Measurements from ENCODE around the gene ARHGAP22.
A peak's percentile ranks its signal among the peaks of the same experiment; 100 is the strongest.

The ARHGAP22 gene

DNA sequence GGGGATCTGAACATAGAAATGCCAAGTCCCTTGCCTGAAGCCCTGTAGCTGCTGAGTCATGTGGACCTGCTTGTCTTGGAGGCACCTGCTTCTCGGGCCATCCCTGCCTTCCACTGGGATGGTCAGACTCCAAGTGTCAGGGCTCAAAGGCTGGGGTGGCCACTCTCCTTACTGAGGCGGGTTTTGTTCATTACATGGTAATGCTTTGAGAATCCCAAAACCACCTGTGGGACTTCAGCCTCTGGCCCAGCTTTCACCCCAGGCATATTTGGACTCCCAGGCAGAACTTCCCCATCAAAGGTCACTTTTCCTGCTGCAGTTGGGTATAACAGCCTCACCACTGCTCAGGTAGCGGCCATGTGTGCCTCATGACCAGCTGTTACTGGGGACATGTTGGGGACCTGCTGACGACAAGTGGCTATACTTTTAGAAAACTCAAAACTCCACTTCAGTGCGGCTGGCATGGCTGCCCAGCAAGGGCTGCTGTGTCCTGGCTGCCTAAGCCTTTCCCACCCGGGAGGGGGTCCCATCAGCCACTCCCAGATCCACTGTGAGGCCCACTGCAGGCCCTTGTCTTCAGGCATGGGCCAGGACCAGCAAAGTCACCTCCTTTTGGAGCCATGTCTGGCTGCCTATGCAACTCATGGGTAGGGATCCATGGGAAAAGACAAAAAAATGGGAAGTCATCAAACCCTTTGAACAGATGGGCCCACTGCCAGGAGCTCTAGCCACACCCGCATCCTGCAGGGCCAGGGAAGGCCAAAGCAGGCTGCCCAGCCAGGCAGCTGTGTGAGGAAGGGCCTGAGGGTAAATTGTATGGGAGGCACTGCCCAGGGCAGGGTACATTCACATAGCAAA, 96.7 kb downstream of the ARHGAP22 start:
- TF ChIP-seq, protein P1, sequence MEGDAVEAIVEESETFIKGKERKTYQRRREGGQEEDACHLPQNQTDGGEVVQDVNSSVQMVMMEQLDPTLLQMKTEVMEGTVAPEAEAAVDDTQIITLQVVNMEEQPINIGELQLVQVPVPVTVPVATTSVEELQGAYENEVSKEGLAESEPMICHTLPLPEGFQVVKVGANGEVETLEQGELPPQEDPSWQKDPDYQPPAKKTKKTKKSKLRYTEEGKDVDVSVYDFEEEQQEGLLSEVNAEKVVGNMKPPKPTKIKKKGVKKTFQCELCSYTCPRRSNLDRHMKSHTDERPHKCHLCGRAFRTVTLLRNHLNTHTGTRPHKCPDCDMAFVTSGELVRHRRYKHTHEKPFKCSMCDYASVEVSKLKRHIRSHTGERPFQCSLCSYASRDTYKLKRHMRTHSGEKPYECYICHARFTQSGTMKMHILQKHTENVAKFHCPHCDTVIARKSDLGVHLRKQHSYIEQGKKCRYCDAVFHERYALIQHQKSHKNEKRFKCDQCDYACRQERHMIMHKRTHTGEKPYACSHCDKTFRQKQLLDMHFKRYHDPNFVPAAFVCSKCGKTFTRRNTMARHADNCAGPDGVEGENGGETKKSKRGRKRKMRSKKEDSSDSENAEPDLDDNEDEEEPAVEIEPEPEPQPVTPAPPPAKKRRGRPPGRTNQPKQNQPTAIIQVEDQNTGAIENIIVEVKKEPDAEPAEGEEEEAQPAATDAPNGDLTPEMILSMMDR (IDR thresholded peaks at IDR 0.05; ENCODE audit: borderline replicate concordance, control extremely low read depth, extremely low read depth, insufficient read depth, missing control alignments) = no peak
- in situ Hi-C loops (cut with MboI; ENCODE audit: low sequenced_read_pairs, unreplicated experiment) = no loop called here
- no peak for DNase-seq (ENCODE audit: low spot score)

DNA sequence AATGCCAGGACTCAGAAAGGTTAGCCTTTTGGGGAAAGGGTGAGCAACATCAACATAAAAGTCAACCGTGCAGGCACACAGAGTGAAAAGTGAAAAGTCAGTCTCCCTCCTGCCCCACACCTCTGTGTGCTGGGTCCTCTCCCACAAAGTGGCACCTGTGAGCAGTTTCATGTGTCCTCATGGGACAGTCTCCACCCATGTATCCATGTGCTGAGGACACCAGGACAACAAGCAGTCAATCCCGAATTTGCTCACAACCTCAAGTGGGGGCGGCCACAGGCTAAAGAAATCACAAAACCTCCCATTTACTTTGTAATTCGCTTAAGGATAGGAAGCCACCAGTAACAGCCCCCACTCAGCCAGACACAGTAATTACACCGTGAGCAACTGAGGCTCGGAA, 97.4 kb downstream of the ARHGAP22 start:
- in situ Hi-C loops (cut with MboI; ENCODE audit: low sequenced_read_pairs, unreplicated experiment) = no loop called here

DNA sequence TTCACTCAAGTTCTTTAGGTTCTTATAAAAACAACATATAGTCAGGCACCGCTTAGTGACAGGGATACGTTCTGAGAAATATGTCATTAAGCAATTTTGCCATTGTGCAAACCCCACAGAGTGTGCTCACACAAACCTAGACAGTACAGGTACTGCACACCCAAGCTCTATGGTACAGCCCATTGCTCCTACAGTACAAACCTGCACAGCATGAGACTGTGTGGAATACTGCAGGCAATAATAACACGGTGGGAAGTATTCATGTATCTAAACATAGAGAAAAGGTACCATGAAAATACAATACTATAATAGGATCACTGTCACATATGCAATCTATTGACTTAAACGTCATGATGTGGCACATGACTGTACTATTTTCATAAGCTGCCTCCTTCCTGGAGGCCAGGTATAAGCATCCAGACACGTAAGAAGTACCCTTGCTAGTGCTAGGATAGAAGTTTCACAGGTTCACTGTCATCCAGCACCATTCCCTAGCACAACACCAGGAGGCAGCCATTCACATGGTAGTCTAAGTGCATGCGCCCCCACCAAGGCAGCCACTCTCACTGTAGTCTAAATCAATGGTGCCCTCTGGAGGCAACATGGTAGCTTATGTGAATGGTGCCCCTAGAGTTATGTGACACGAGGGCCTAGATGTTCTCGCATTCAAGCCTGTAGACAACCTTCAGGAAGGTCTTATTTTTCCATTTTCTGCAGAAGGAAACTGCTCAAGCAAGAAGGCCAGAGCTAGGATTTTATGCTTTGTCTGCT, 98.5 kb downstream of the ARHGAP22 start:
- in situ Hi-C loops (cut with MboI; ENCODE audit: low sequenced_read_pairs, unreplicated experiment) = no loop called here
- peak; percentile 59 for DNase-seq (ENCODE audit: low spot score)
- TF ChIP-seq, protein P1 (IDR thresholded peaks at IDR 0.05; ENCODE audit: borderline replicate concordance, control extremely low read depth, extremely low read depth, insufficient read depth, missing control alignments) = peak; percentile 29

More for the DNA sequence above, 97.4 kb downstream of the ARHGAP22 start:
- no peak for DNase-seq (ENCODE audit: low spot score)
- TF ChIP-seq, protein P1 (IDR thresholded peaks at IDR 0.05; ENCODE audit: borderline replicate concordance, control extremely low read depth, extremely low read depth, insufficient read depth, missing control alignments) = no peak

DNA sequence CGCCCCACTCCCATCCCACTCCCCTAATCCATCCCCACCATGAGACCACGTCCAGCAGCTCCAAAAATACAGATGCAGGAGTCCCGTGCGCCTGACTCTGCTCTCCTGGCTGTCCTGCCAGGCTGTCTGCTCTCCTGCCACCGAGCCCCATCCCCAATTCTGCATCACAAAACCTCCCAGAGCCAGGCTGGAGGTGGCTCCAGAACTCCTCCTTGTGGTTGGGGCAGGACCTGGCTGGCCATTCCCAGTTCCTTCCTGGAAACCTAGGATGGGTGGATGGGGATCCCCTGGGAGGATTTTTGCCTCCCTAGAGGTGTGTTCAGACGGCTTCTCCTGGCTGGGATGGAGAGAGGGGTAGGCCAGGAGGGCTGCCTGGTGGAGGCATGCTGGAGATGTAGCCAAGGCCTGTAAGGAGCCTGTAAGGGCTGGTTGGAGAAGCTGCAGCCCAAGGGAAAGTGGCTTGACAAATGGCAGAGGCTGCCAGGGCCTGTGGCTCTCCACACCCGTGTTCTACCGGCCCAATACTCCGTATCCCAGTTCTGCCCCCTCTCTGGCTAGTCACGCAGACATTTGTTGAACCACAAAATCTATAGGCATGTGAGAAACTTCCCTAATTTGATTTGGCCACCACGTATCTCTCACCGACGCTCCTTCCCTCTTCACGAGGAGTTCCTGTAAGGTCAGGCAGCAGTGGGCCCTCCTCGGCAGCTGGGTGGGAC, 99.3 kb downstream of the ARHGAP22 start:
- DNase-seq (ENCODE audit: low spot score) = no peak
- TF ChIP-seq, protein P1 (IDR thresholded peaks at IDR 0.05; ENCODE audit: borderline replicate concordance, control extremely low read depth, extremely low read depth, insufficient read depth, missing control alignments) = no peak
- in situ Hi-C loops (cut with MboI; ENCODE audit: low sequenced_read_pairs, unreplicated experiment) = no loop called here

- TF ChIP-seq, protein P1 (IDR thresholded peaks at IDR 0.05; ENCODE audit: borderline replicate concordance, control extremely low read depth, extremely low read depth, insufficient read depth, missing control alignments) = no peak
- no peak for DNase-seq (ENCODE audit: low spot score)
- in situ Hi-C loops (cut with MboI; ENCODE audit: low sequenced_read_pairs, unreplicated experiment) = no loop called here
These were observed 100.6 kb downstream of the ARHGAP22 start for GRCh38 chr10:48504141-48504885.
